GM19324 (cell line): ENCODE measurements around the gene CLCN7.

Experiments used
- ATAC-seq: cut with Tn5 transposase; IDR thresholded peaks from one replicate; pipeline ENCODE4 v1.9.1; 2021; ENCODE audit warnings: mild to moderate bottlenecking, moderate library complexity; ENCODE audit not compliant: unreplicated experiment, low FRiP score

CLCN7 gene

DNA sequence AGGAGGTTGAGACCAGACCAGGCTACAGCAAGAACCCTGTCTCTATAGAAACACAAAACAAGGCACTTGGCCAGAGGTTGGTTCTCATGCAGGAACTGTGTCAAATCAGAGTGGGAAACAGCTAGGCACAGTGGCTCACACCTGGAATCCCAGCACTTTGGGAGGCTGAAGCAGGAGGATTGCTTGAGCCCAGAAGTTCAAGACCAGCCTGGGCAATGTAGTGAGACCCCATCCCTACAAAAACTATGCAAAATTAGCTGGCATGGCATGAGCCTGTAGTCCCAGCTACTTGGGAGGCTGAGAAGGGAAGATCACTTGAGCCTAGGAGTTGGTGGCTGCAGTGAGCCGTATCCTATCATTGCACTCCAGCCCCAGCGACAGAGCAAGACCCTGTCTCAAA is 62.0 kb downstream of the CLCN7 start:
- no peak for ATAC-seq

DNA sequence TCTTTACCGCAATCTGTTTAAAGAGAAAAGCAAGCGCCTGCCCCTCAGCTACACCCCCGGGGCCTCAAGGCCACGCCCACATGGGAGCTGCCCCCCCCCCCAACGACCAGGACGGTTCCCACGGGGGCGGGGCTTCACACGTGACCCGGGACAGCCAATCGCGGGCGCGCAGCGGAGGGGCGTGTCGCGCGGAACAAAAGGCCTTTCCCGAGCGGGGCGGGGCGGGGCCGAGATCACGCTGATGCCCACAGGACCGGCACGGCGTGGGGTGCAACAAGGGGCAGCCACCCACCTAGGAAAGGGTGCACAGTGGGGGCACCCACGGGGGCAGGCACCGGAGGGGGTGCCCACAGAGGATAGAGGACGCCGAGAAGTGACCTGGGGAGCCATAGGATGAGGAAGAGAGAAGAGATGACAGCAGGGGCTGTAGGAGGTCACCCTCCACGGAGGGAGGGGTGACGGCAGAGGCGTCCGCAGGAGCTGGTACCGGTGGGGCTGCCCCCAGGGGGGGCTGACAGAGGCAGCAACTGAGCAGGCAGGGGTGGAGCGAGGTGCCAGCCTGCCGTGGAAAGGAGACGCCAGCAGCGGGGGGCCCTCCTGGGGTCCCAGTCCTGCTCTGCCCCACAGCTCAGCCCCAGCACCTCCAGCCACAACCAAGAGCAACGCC is 66.5 kb downstream of the CLCN7 start:
- ATAC-seq, result peak; percentile 86

DNA sequence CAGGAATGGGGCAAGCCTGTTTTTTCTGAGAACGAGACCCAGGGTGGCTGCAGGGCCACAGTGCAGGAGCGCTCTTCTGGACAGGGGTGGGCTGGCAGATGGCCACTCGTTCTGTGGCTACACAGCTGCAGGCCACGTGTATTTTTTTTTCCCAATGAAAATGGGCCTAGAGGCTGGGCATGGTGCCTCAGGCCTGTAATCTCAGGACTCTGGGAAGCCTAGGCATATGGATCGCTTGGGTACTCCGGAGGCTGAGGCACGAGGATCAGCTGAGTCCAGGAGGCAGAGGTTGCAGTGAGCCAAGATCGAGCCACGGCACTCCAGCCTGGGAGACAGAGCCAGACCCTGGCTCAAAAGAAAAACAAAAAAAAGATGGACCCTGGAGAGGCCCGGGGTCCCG is 67.1 kb downstream of the CLCN7 start:
- no peak for ATAC-seq

DNA sequence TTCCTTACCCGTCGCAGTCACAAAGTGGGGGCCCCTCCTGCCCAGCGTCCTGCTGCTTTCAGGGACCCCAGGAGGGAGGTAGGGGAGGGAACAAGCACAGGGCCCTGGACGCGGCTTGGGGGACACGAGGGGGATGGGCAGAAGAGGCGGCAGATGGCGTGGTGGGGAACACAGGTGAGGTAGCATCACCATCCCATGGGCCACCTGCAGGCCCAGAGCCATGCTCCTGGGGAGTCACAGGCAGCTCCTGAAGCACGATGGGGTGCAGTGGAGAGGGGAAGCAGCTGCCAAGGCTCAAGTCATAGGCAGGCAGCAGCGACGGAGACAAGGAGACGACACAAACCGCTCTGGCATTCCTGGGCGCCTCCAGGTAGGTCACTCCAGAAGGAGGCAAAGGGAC is 71.1 kb downstream of the CLCN7 start:
- no peak for ATAC-seq

DNA sequence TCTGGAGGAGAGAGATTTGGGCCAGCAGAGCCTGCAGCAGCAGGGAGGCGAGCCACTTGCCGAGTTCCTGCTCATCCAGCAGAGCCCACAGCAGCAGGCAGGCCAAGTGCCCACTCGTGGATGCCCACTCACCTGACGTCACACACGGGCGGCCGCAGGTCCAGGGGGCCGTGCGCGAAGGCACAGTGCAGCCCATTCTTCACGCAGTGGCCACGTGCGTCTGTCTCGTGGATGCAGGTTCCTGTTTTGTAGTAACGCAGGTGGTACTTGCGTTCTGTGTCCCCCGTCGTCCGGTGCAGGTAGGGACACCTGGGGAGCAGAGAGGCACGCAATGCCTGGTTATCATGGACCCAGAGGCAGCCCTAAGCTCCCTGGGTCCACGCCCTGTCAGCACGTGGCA is 71.8 kb downstream of the CLCN7 start:
- ATAC-seq, result no peak

DNA sequence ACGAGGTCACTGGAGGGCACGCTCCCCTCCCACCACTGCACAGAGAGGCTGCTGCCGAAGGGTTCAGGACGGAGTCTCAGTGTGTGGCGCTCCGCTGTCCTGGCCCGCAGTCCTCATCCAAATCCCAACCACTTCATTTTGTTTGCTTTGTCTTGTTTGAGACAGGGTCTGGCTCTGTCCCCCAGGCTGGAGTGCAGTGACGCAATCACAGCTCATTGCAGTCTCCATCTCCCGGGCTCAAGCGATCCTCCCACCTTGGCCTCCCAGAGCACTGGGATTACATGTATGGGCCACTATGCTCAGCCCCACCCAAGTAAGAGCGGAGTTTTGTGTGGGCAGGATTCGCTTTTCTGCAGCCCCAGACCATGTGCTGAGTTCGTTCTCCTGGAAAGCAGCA is 73.1 kb downstream of the CLCN7 start:
- no peak for ATAC-seq

DNA sequence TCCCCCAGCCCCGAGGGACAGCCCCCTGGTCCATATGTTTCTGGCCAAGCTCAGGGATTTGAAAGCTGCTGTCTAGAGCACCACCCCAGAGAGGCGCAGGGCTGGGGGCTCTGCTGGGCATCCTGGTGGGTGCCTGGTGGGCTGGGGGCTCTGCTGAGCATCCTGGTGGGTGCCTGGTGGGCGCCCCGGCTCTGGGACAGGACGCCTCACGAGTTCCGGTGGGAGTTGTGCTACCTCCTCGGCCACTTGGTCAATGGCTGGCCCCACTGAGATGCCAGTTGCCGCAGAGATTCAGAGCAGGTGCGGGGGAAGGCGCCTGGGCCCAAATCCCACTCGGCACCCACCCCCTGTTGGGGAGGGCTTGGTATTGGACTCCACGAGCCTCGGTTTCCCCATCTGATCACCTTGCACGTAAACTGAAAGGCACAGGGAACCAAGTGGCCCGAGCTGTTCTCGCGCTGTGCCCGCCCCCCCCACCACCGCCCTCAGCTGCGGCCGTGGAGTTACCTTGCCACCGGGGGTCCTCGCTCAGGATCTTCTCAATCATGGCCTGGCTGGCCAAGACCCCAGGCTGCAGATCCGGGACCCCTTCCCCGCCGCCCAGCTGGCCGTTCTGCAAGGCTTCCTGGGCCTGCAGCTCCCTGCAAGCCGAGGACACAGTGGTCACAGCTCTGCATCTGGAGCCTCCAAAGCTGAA is 73.6 kb downstream of the CLCN7 start:
- no peak for ATAC-seq

DNA sequence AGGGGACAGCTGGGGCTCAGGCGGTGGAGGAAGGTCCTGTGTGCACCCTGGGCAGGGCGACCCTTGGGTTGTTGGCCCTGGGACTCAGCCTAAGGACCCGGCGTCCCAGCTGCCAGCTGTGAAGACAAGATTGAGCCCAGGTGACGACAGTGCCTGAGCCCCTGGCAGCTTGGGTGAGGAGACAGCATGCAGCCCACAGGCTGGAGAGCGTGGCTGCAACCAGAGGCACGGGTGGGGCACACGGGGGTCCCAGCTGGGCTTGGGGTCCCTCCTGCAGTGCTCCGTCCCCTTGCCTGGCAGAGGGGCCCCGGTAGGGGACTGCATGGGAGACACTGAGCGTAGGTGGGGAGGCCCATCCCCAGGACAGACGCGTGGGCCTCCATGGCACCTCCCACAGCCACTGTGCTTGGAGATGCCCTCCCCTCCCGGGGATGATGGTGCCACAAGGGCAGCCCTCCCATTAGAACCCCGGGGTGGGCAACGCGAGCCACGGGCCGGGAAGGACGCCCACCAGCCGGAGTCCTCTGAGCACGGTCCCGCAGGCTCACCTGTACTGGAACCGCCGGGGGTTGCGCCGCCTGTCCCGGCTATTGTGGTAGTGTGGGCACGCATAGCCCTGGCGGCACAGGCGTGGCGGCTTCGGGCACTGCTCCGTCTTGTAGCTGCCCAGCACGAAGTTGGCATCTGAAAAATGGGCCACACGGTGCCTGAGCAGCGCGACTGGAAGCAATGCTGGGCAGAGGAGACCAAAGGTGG is 75.8 kb downstream of the CLCN7 start:
- ATAC-seq, result no peak

DNA sequence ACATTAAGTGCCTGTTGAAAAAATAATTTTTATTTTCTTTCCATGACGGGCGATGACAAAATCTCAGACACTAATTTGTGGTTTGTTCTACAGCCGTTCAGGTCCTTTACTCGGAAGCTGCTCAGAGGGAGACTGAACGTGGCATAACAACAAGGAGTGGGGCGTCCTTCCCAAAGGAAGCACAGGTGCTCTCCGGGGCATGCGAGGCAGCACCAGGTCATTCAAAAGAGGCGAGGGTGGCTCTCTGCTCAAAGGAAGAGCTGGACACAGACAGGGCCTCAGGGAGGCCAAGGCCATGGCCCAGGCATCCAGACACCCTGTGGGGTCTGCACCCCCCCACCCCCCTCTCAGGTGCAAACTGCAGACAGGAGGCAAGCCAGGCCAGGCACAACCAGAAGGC is 76.5 kb downstream of the CLCN7 start:
- ATAC-seq, result no peak

DNA sequence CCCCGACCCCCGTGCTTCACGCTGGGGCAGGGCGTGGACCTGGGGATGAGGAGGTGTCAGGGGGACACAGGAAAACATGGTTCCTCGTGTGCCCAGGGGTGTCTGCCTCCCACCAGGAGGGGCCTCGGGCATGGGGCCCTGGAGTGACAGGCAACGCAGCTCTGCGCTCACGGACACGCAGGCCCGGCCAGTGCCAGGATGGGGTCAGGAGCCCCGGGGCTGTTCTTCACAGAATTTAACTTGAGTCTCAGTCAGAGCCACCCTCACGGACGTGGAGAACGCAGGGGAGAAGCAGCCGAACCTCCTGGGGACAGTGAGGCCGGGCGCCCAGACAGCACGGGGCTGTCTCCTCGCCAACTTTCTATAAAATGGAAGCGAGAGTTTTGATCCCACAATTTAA is 77.0 kb downstream of the CLCN7 start:
- no peak for ATAC-seq

DNA sequence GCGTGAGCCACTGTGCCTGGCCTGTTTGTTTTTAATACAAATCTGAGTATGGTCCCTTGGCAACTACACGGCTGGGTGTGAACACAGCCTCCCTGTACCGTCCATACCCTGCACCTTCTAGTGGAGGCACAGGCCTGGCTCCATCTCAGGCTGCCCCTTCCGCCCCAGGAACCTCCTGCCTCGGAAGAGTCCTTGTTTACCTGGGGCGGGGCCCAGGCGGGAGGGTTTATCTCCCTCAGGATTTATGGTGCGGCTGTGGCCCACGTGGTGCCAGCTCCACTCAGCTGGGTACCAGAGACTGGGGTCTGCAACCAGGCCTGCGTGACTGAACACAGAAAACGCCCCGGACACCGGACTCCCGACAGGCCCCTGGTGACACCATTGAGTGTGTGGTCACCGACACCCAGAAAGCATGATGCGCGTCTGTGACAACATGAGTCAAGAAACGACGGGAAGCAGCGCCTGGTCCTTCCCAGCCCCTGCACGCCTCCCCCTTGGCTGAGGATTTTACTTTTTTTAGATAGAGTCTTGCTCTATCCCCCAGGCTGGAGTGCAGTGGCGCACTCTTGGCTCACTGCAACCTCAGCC is 79.3 kb downstream of the CLCN7 start:
- ATAC-seq, result no peak
